HepG2 (cell line): ENCODE measurements around the gene ESPNL. TPM values are rescaled to one million over a fixed set of nuclear protein-coding genes. Genes with fewer than 3 reads are reported as not detected.

Experiments
- CAMTA2 ChIP-seq: sonication (generic); formaldehyde crosslinking; IDR thresholded peaks from 2 replicates; pipeline ENCODE4 v1.4.0; 2020; ENCODE audit warnings: mild to moderate bottlenecking, missing genetic modification reagents, borderline replicate concordance
- CBX1 ChIP-seq: IDR thresholded peaks from one replicate; pipeline ENCODE4 v1.6.1; 2016; ENCODE audit warnings: antibody characterized with exemption, low read depth
- CCAR2 ChIP-seq: fragments of 200-400 bp; formaldehyde crosslinking; optimal IDR thresholded peaks from 2 replicates; pipeline ENCODE3; 2018; ENCODE audit warnings: low read depth, mild to moderate bottlenecking, low read length, moderate library complexity
- CEBPG ChIP-seq: IDR thresholded peaks from 2 replicates; pipeline ENCODE4 v1.6.1; 2016
- HDAC2 ChIP-seq: sonication (generic); formaldehyde crosslinking; IDR thresholded peaks from 2 replicates; pipeline ENCODE4 v1.4.0; 2020; ENCODE audit warnings: missing genetic modification reagents
- ISX ChIP-seq: sonication (generic); formaldehyde crosslinking; conservative IDR thresholded peaks from 2 replicates; pipeline ENCODE4 v1.5.0; 2020; ENCODE audit warnings: missing genetic modification reagents
- MATR3 ChIP-seq: sonication (generic); formaldehyde crosslinking; IDR thresholded peaks from 2 replicates; pipeline ENCODE4 v1.4.0; 2020; ENCODE audit warnings: missing genetic modification reagents
- MTA1 ChIP-seq: sonication (generic); formaldehyde crosslinking; IDR thresholded peaks from 2 replicates; pipeline ENCODE4 v1.4.0; 2020; ENCODE audit warnings: missing genetic modification reagents, mild to moderate bottlenecking, borderline replicate concordance
- RELA ChIP-seq: sonication (generic); formaldehyde crosslinking; IDR thresholded peaks from 2 replicates; pipeline ENCODE4 v1.4.0; 2020; ENCODE audit warnings: missing genetic modification reagents
- STAT5B ChIP-seq: sonication (generic); formaldehyde crosslinking; IDR thresholded peaks from 2 replicates; pipeline ENCODE4 v1.4.0; 2020; ENCODE audit warnings: missing genetic modification reagents
- TCF12 ChIP-seq, 2 experiments: fragments of 450-650 bp in 1 of 2; sonication (generic) in 1 of 2; formaldehyde crosslinking in 1 of 2; IDR thresholded peaks; 2 replicates each; pipeline versions ENCODE4 v1.6.1 to v1.8.0; 2017 to 2022; ENCODE audit warnings: antibody characterized with exemption in 1 of 2, mild to moderate bottlenecking in 1 of 2, missing genetic modification reagents in 1 of 2, moderate library complexity in 1 of 2
- TEAD3 ChIP-seq: optimal IDR thresholded peaks from 2 replicates; pipeline ENCODE3; 2016; ENCODE audit warnings: borderline replicate concordance
- UBTF ChIP-seq: sonication (generic); formaldehyde crosslinking; IDR thresholded peaks from 2 replicates; pipeline ENCODE4 v1.4.0; 2020; ENCODE audit warnings: mild to moderate bottlenecking, missing genetic modification reagents
- USF2 ChIP-seq, 2 experiments: sonication (generic) in 1 of 2; formaldehyde crosslinking in 1 of 2; IDR thresholded peaks; 2 replicates each; pipeline versions ENCODE4 v1.5.1 to v1.6.1; 2011 to 2020; ENCODE audit warnings: borderline replicate concordance in 1 of 2, low read depth in 1 of 2, low read length in 1 of 2, mild to moderate bottlenecking in 1 of 2, missing genetic modification reagents in 1 of 2, moderate library complexity in 1 of 2
- ZFY ChIP-seq: sonication (generic); formaldehyde crosslinking; IDR thresholded peaks from 2 replicates; pipeline ENCODE4 v1.4.0; 2020; ENCODE audit warnings: missing genetic modification reagents
- ZNF138 ChIP-seq: sonication (generic); formaldehyde crosslinking; IDR thresholded peaks from 2 replicates; pipeline ENCODE4 v1.5.0; 2020; ENCODE audit warnings: mild to moderate bottlenecking, low read depth, missing genetic modification reagents
- ZNF256 ChIP-seq: sonication (generic); formaldehyde crosslinking; conservative IDR thresholded peaks from 2 replicates; pipeline ENCODE4 v1.4.0; 2020; ENCODE audit warnings: missing genetic modification reagents
- ZNF576 ChIP-seq: sonication (generic); formaldehyde crosslinking; IDR thresholded peaks from 2 replicates; pipeline ENCODE4 v1.4.0; 2020; ENCODE audit warnings: mild to moderate bottlenecking, missing genetic modification reagents
- ZNF629 ChIP-seq: sonication (generic); formaldehyde crosslinking; conservative IDR thresholded peaks from 2 replicates; pipeline ENCODE4 v1.5.0; 2020; ENCODE audit warnings: missing genetic modification reagents
- ZNF780A ChIP-seq: sonication (generic); formaldehyde crosslinking; IDR thresholded peaks from 2 replicates; pipeline ENCODE4 v1.8.0; 2022; ENCODE audit warnings: mild to moderate bottlenecking, missing genetic modification reagents, moderate library complexity
- polyA plus RNA-seq, 8 experiments: library from polyadenylated mRNA; depleted of rRNA in 3 of 8; stranded (reverse) in 7 of 8; unstranded in 1 of 8; fragments of >200 nt; fragmentation: Illumina TruSeq in 4 of 8; extraction: Trizol in 4 of 8; gene quantifications; 2 replicates each; pipeline versions ENCODE4 v1.2.1 to v1.2.3, GENCODE V29; 2011 to 2016; ENCODE audit warnings: low read depth in 4 of 8, missing spikeins in 1 of 8, mixed read lengths in 1 of 8; ENCODE audit not compliant: insufficient read depth in 1 of 8
- total RNA-seq, 5 experiments: library from RNA; depleted of rRNA; stranded (reverse); fragments of >200 nt; fragmentation: Illumina TruSeq; extraction: Trizol; gene quantifications; 2 replicates each; pipeline ENCODE4 v1.2.3, GENCODE V29; 2016; ENCODE audit warnings: low read depth in 1 of 5
- TF ChIP-seq, protein P1 (sequence below): sonication (generic); formaldehyde crosslinking; IDR thresholded peaks from 2 replicates; pipeline ENCODE4 v1.8.0; 2023; ENCODE audit warnings: mild to moderate bottlenecking, missing genetic modification reagents
- TF ChIP-seq, protein P2 (sequence below): sonication (generic); formaldehyde crosslinking; IDR thresholded peaks from 2 replicates; pipeline ENCODE4 v1.5.0; 2020; ENCODE audit warnings: mild to moderate bottlenecking, missing genetic modification reagents

ESPNL gene
- total and polyA plus RNA-seq, 2 of the 13 experiments (the other 11 are each of a cell fraction or from before 2014, with no cell fraction given): 0.45 to 0.80 TPM

DNA sequence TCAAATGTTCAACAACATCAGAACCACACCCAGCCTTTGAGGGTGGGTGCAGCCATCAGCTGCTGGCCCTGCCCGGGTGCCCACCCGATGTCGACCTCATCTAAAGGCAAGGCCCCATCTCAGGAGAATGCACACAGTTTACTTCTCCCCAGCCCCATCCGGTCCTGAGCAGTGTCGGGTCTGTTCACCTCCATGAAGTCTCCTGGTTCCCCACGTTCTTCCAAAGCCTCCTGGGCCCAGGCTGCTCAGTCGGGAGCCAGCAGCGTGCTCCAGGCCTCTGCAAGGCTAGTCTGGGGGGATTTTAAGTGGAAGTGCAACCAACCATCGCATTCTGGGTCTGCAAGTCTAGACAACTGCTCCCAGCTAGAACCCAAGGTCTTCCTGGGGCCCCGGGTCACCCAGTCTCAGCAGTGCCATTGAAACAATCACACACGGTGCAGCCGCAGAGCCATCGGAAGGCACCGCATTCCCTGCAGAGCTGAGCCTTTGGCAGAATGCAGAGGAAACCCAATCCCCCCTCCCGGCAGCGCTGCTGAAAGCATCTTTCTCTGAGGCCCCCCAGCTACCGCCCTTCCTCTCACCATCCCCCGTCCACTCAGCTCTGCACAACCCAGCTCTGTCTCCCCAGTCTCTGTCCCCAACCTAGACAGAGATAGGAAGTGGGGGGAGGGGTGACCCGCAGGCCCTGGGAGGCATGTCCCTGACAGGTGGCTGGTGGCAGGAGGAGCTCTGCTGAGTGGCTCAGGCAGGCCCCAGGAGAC lies 8.5 kb downstream of the ESPNL start (continued):
- TF ChIP-seq TEAD3 (CRISPR knock-in tag) (peak; percentile 56), USF2 (IDR thresholded peaks at IDR 0.05; ENCODE audit: low read depth, low read length) (no peak), USF2 (CRISPR knock-in tag; IDR thresholded peaks at IDR 0.05; ENCODE audit: borderline replicate concordance) (no peak), ZNF780A (CRISPR knock-in tag) (no peak), ZNF138 (CRISPR knock-in tag) (no peak), CEBPG (CRISPR knock-in tag) (no peak), STAT5B (CRISPR knock-in tag) (no peak), ZNF256 (no peak), HDAC2 (CRISPR knock-in tag) (no peak), ZFY (CRISPR knock-in tag) (no peak), ZNF576 (CRISPR knock-in tag) (no peak), MTA1 (CRISPR knock-in tag) (peak; percentile 70; the same call in 1 of the 2 replicates), UBTF (0 out of 2 replicates have a peak, but pooled peaks have one; percentile 31), MATR3 (CRISPR knock-in tag) (no peak), CBX1 (no peak), CCAR2 (no peak), ISX (CRISPR knock-in tag) (0 out of 2 replicates have a peak, but pooled peaks have one; percentile 48), CAMTA2 (no peak), RELA (CRISPR knock-in tag) (no peak), ZNF629 (CRISPR knock-in tag) (no peak), TCF12 (IDR thresholded peaks at IDR 0.05) (no peak), TCF12 (CRISPR knock-in tag; IDR thresholded peaks at IDR 0.05) (no peak)
- TF ChIP-seq, protein P1, sequence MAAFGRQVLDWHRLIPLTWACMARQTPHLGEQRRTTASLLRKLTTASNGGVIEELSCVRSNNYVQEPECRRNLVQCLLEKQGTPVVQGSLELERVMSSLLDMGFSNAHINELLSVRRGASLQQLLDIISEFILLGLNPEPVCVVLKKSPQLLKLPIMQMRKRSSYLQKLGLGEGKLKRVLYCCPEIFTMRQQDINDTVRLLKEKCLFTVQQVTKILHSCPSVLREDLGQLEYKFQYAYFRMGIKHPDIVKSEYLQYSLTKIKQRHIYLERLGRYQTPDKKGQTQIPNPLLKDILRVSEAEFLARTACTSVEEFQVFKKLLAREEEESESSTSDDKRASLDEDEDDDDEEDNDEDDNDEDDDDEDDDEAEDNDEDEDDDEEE (CRISPR knock-in tag): no peak
- TF ChIP-seq, protein P2, sequence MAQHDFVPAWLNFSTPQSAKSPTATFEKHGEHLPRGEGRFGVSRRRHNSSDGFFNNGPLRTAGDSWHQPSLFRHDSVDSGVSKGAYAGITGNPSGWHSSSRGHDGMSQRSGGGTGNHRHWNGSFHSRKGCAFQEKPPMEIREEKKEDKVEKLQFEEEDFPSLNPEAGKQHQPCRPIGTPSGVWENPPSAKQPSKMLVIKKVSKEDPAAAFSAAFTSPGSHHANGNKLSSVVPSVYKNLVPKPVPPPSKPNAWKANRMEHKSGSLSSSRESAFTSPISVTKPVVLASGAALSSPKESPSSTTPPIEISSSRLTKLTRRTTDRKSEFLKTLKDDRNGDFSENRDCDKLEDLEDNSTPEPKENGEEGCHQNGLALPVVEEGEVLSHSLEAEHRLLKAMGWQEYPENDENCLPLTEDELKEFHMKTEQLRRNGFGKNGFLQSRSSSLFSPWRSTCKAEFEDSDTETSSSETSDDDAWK (CRISPR knock-in tag): no peak
